Measurements from ENCODE around the gene UCHL3. TPM values are rescaled to one million over a fixed set of nuclear protein-coding genes. Genes with fewer than 3 reads are reported as not detected.

The UCHL3 gene
- total RNA-seq, 2 donors from 2014 or later: 42.9 to 50.7 TPM

DNA sequence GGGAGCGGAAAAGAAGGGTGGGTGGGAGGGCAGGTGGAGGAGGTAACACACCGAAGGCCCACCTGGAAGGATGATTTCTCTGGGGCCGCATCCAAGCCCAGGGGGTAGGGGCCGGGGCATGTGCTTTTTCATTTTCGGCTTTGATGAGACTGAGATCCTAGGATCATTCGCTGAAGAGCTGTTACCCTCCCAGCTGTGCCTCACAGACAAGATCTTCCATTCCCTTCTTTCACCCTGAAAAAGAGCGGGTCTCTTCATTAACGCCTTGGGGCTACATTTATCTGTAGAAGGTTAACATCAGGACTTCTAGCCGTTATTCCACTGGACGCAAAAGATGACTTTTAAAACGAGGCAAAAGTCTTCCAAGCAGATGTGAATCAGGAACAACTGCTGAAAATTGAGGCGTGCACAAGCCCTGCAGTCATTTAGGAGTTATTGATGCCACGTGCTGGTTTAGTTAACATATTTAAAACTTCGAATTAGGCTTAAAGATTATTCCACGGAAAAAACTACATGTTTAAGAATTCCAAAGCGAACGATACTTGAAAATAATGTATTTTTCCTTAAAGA lies 87.7 kb downstream of the UCHL3 start:
- no peak for DNase-seq
- H3K9ac ChIP-seq (ENCODE audit: low read depth in 2 of 2, low read length in 2 of 2): no peak overlapping the region

DNA sequence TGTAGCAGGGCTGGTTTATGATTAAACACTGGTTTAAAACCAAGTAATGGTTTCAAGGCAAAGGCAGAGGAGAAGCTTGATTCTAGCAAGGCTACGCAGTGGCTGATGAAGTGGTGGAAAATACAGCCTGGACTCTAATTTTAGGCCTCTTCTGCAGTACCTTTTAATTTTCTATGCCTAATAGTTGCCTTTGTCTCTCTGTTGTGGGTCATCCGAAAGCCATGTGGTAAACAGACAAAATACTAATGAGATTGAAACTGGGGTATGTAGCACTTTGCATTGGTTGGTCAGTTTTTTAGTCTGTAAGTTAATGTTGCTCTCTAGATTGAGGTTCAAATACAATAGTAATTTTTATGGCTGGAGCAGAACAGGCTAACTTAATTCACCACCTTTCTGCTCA lies 89.9 kb downstream of the UCHL3 start:
- intact Hi-C loops (cut with DNase I): no loop called here
- Histone ChIP-seq H3K4me1 (no peaks in the 10 kb centered on the region), H3K27me3 (peaks cover 8% of the 10 kb centered on the region), H3K9ac (ENCODE audit: low read depth in 2 of 2, low read length in 2 of 2) (no peak overlapping the region), H3K27ac (no peak overlapping the region), H3K36me3 (no peaks in the 10 kb centered on the region), H3K9me3 (no peaks in the 10 kb centered on the region), H3K4me3 (no peak overlapping the region)
- TF ChIP-seq, protein P1, sequence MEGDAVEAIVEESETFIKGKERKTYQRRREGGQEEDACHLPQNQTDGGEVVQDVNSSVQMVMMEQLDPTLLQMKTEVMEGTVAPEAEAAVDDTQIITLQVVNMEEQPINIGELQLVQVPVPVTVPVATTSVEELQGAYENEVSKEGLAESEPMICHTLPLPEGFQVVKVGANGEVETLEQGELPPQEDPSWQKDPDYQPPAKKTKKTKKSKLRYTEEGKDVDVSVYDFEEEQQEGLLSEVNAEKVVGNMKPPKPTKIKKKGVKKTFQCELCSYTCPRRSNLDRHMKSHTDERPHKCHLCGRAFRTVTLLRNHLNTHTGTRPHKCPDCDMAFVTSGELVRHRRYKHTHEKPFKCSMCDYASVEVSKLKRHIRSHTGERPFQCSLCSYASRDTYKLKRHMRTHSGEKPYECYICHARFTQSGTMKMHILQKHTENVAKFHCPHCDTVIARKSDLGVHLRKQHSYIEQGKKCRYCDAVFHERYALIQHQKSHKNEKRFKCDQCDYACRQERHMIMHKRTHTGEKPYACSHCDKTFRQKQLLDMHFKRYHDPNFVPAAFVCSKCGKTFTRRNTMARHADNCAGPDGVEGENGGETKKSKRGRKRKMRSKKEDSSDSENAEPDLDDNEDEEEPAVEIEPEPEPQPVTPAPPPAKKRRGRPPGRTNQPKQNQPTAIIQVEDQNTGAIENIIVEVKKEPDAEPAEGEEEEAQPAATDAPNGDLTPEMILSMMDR (IDR thresholded peaks at IDR 0.05): no peak
- DNase-seq: no peak

More for the DNA sequence above, 87.7 kb downstream of the UCHL3 start:
- H3K36me3 ChIP-seq: no peaks in the 10 kb centered on the region
- intact Hi-C loops (cut with DNase I): no loop called here
- TF ChIP-seq, protein P1 (IDR thresholded peaks at IDR 0.05): no peak
- H3K9me3 ChIP-seq: no peaks in the 10 kb centered on the region
- no peaks in the 10 kb centered on the region for H3K4me1 ChIP-seq
- peak overlapping the region; percentile 70 for H3K4me3 ChIP-seq
- H3K27me3 ChIP-seq: peaks cover 8% of the 10 kb centered on the region
- no peak overlapping the region for H3K27ac ChIP-seq

DNA sequence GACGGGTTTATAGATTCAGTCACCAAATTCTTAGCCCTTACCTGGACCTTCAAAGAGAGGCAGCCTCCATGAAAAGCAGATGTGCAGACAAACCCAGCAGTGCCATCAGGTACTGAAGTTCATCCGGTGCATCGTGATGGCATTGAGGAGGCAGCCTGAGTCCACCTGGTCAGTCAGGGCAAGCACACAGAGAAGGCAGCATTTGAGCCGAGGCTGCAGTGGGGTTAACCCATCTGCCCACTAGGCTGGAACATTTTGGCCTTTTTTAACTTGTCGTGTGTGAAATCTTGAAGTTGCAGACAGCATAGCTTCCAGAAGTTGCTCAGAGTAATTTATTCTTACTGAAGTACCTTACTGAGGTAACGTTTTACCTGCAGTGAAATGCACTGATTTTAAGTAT lies 91.4 kb downstream of the UCHL3 start:
- intact Hi-C loops (cut with DNase I): no loop called here
- Histone ChIP-seq H3K9me3 (no peaks in the 10 kb centered on the region), H3K27me3 (peaks cover 8% of the 10 kb centered on the region), H3K9ac (ENCODE audit: low read depth in 2 of 2, low read length in 2 of 2) (no peak overlapping the region), H3K36me3 (no peaks in the 10 kb centered on the region), H3K4me1 (no peaks in the 10 kb centered on the region), H3K4me3 (no peak overlapping the region), H3K27ac (no peak overlapping the region)
- TF ChIP-seq, protein P1 (IDR thresholded peaks at IDR 0.05): no peak
- DNase-seq: no peak

DNA sequence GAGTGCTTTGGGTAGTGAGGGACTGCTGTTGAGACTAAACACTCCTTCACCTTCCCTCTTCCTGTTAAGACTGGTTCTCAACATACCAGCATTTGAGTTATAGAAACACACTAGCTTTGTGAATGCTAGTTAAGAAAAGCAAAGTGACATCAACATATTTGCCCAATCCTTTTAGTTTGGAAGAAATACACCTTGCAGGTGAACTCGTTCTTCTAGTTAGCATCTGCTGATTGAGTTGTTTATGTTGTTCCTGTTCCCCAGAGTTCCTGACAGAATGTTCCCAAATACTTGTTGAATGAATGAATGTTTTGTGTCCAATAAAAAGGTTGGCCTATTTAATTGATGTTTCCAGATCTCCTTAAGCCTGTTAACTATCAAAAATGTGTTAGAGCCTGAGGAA lies 93.6 kb downstream of the UCHL3 start:
- Histone ChIP-seq H3K36me3 (no peaks in the 10 kb centered on the region), H3K27me3 (no peaks in the 10 kb centered on the region), H3K9me3 (no peaks in the 10 kb centered on the region), H3K4me3 (no peak overlapping the region), H3K9ac (ENCODE audit: low read depth in 2 of 2, low read length in 2 of 2) (no peak overlapping the region), H3K4me1 (no peaks in the 10 kb centered on the region), H3K27ac (no peak overlapping the region)
- no peak for DNase-seq
- TF ChIP-seq, protein P1 (IDR thresholded peaks at IDR 0.05): no peak
- intact Hi-C loops (cut with DNase I): no loop called here

DNA sequence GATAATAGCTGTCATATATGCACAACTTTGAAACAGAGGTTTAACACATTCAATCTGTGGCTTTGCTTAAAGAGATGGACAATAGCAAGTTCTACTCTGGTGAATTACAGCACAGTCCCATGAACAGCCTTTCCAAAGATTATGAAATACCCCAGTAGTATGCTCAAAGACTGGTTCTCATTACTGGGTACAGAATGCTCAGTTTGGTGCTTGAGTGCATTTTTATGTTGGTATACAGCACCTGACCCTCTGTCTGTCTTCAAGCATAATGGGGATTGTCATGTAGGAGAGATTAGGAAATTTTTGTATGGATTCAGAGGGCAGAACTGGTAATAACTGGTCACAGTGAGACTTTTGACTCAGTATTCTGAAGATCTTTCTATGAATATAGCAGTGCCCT lies 94.1 kb downstream of the UCHL3 start:
- no peaks in the 10 kb centered on the region for H3K36me3 ChIP-seq
- H3K27ac ChIP-seq: no peak overlapping the region
- H3K4me1 ChIP-seq: no peaks in the 10 kb centered on the region
- H3K4me3 ChIP-seq: no peak overlapping the region
- TF ChIP-seq, protein P1 (IDR thresholded peaks at IDR 0.05): no peak
- DNase-seq: no peak
- intact Hi-C loops (cut with DNase I): no loop called here
- H3K9me3 ChIP-seq: no peaks in the 10 kb centered on the region
- H3K9ac ChIP-seq (ENCODE audit: low read depth in 2 of 2, low read length in 2 of 2): no peak overlapping the region
- H3K27me3 ChIP-seq: no peaks in the 10 kb centered on the region

Measured in colonic mucosa (tissue), 4 donors.